ENCODE measurements around the gene SLC38A8.

DNA sequence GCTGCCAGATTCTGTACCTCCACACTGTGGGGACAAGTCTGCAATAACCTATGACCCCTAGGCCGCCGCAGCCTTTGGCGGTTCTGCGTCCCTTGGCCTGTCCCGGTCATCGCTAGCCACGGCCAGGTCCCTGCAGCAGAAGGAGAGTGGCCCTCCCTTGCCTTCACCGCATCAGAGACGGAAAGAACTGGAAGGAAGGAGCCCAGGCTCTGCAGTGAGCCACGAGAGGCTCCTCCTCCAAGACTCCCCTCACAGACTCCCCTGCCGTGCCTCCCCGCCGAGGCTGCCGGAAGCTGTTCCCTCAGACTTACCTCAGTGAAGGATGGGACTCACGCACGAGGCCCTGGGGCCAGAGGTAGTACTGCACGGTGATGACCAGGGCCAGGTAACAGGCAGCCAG lies 11.0 kb downstream of the SLC38A8 start:
- TF ChIP-seq POLR2AphosphoS5 (IDR thresholded peaks at IDR 0.05; ENCODE audit: low read depth, low read length) (no peak), TAF1 (IDR thresholded peaks at IDR 0.05; ENCODE audit: low read depth, low read length) (no peak), POLR2A (IDR thresholded peaks at IDR 0.05; ENCODE audit: low read depth, low read length) (no peak), SPI1 (IDR thresholded peaks at IDR 0.05; ENCODE audit: low read depth, low read length) (no peak)

Data from GM12891 (cell line).